Fibroblast of lung (primary cell): ENCODE results near the gene NCAPH2. TPM values are rescaled to one million over a fixed set of nuclear protein-coding genes. Genes with fewer than 3 reads are reported as not detected.

Experiments used
- DNase-seq, 2 donors: peaks; one replicate each; pipeline versions ENCODE4 v3.0.0 to v3.0.0-alpha.2; 2010; ENCODE audit warnings: low read depth in 2 of 2
- H2AFZ ChIP-seq: 2 replicates; pipeline ENCODE4 v1.5.1; 2012; ENCODE audit warnings: low read length, control low read depth, inconsistent platforms
- H3K27ac ChIP-seq: 2 replicates; pipeline ENCODE4 v1.5.1; 2011; ENCODE audit warnings: low read length, control low read depth; ENCODE audit not compliant: insufficient read depth
- H3K27me3 ChIP-seq: 2 replicates; pipeline ENCODE4 v1.5.1; 2011; ENCODE audit warnings: mild to moderate bottlenecking, low read length; ENCODE audit not compliant: control insufficient read depth, insufficient read depth
- H3K36me3 ChIP-seq: 2 replicates; pipeline ENCODE4 v1.5.1; 2011; ENCODE audit warnings: low read length; ENCODE audit not compliant: control insufficient read depth, insufficient read depth
- H3K4me1 ChIP-seq: 2 replicates; pipeline ENCODE4 v1.5.1; 2011; ENCODE audit warnings: low read length; ENCODE audit not compliant: control insufficient read depth, insufficient read depth; ENCODE audit errors: extremely low read depth
- H3K4me2 ChIP-seq: 2 replicates; pipeline ENCODE4 v1.5.1; 2011; ENCODE audit warnings: low read length, control low read depth; ENCODE audit not compliant: insufficient read depth; ENCODE audit errors: extremely low read depth
- H3K4me3 ChIP-seq, 4 experiments: fragments of 200-600 bp in 1 of 4; sonication (generic) in 1 of 4; replicated peaks in 1 of 4; 2 replicates each; pipeline ENCODE4 v1.5.1; 2011 to 2016; ENCODE audit warnings: low read length in 4 of 4, low read depth in 3 of 4, mild to moderate bottlenecking in 3 of 4, control low read depth in 2 of 4, inconsistent platforms in 1 of 4, mixed read lengths in 1 of 4; ENCODE audit not compliant: insufficient read depth in 1 of 4; ENCODE audit errors: control extremely low read depth in 1 of 4
- H3K79me2 ChIP-seq: 2 replicates; pipeline ENCODE4 v1.5.1; 2012; ENCODE audit warnings: mild to moderate bottlenecking, low read length, inconsistent platforms; ENCODE audit not compliant: control insufficient read depth, insufficient read depth
- H3K9ac ChIP-seq: 2 replicates; pipeline ENCODE4 v1.5.1; 2011; ENCODE audit warnings: mild to moderate bottlenecking, low read length, control low read depth; ENCODE audit not compliant: insufficient read depth
- H3K9me3 ChIP-seq: 2 replicates; pipeline ENCODE4 v1.5.1; 2012; ENCODE audit warnings: low read depth, low read length; ENCODE audit not compliant: control insufficient read depth, insufficient read depth
- H4K20me1 ChIP-seq: 2 replicates; pipeline ENCODE4 v1.5.1; 2011; ENCODE audit warnings: low read length; ENCODE audit not compliant: control insufficient read depth, insufficient read depth; ENCODE audit errors: extremely low read depth
- EZH2 ChIP-seq: IDR thresholded peaks from 2 replicates; pipeline ENCODE4 v1.5.1; 2012; ENCODE audit warnings: low read length, control low read depth, mild to moderate bottlenecking; ENCODE audit errors: missing control alignments
- polyA plus RNA-seq, 2 donors: library from polyadenylated mRNA; depleted of rRNA in 1 of 2; stranded (reverse) in 1 of 2; unstranded in 1 of 2; fragments of >200 nt; gene quantifications; 2 replicates each; pipeline ENCODE4 v1.2.1, GENCODE V29; 2011 to 2012; ENCODE audit warnings: missing spikeins in 1 of 2
- total RNA-seq: library from RNA; depleted of rRNA; stranded (reverse); fragments of >200 nt; gene quantifications from 2 replicates; pipeline ENCODE4 v1.2.1, GENCODE V29; 2014
- TF ChIP-seq, protein P1 (sequence below), 2 donors: IDR thresholded peaks in 1 of 2; conservative IDR thresholded peaks in 1 of 2; 1 replicate in 1 of 2; 2 replicates in 1 of 2; pipeline ENCODE4 v1.5.1; 2011 to 2012; ENCODE audit warnings: low read length in 2 of 2, control low read depth in 1 of 2, inconsistent platforms in 1 of 2, low read depth in 1 of 2, mild to moderate bottlenecking in 1 of 2

The NCAPH2 gene
- total and polyA plus RNA-seq, 2 donors (not counting 1 experiment from before 2014, with no cell fraction given) = 12.0 to 18.3 TPM

DNA sequence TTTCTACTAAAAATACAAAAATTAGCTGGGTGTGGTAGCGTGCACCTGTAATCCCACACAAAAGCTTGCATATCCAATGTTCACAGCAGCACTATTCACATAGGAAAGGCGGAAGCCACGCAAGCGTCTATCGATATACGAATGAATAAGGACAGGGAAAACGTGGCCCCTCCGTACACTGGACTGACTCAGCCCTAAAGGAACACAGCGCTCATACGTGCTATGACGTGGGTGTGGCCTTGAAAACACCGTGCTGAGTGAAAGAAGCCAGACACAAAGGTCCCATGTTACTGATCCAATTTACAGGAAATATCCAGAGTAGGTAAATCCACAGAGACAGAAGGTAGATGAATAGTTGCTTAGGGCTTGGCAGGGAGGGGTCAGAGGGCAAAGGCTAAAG, 7.6 kb upstream of the NCAPH2 start:
- Histone ChIP-seq H2AFZ (no peak overlapping the region), H4K20me1 (no peaks in the 10 kb centered on the region), H3K4me1 (no peaks in the 10 kb centered on the region), H3K4me3 (no peak overlapping the region), H3K27ac (no peak overlapping the region), H3K4me2 (no peak overlapping the region), H3K27me3 (no peaks in the 10 kb centered on the region), H3K79me2 (no peaks in the 10 kb centered on the region), H3K36me3 (peaks cover 14% of the 10 kb centered on the region), H3K9ac (no peak overlapping the region), H3K9me3 (no peaks in the 10 kb centered on the region)
- DNase-seq = no peak
- TF ChIP-seq, protein P1, sequence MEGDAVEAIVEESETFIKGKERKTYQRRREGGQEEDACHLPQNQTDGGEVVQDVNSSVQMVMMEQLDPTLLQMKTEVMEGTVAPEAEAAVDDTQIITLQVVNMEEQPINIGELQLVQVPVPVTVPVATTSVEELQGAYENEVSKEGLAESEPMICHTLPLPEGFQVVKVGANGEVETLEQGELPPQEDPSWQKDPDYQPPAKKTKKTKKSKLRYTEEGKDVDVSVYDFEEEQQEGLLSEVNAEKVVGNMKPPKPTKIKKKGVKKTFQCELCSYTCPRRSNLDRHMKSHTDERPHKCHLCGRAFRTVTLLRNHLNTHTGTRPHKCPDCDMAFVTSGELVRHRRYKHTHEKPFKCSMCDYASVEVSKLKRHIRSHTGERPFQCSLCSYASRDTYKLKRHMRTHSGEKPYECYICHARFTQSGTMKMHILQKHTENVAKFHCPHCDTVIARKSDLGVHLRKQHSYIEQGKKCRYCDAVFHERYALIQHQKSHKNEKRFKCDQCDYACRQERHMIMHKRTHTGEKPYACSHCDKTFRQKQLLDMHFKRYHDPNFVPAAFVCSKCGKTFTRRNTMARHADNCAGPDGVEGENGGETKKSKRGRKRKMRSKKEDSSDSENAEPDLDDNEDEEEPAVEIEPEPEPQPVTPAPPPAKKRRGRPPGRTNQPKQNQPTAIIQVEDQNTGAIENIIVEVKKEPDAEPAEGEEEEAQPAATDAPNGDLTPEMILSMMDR (conservative IDR thresholded peaks at IDR 0.05 in 1 of 2, IDR thresholded peaks at IDR 0.05 in 1 of 2; ENCODE audit: low read depth in 1 of 2, low read length in 2 of 2) = no peak
- no peak for TF ChIP-seq EZH2

DNA sequence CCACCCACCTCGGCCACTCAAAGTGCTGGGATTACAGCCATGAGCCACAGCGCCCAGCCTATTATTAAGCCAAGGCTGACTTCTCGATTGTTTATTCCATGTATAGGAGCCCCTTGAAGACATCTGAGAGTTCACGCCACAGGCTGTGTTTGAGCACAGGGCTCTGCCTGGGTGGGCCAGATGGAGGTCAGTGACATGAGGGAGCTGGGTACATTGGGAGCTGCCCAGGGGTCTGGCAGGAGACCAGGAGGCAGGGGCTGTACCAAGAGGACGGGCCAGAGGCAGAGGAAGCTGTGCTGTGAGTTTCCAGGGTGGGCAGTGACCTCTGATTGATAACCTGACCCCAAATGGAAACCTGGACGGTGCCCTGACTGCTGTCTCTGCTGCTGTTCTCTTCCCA, 5.9 kb upstream of the NCAPH2 start:
- H3K27me3 ChIP-seq = no peaks in the 10 kb centered on the region
- H3K9ac ChIP-seq = no peak overlapping the region
- H3K4me2 ChIP-seq = no peak overlapping the region
- DNase-seq = no peak
- TF ChIP-seq, protein P1 (conservative IDR thresholded peaks at IDR 0.05 in 1 of 2, IDR thresholded peaks at IDR 0.05 in 1 of 2; ENCODE audit: low read depth in 1 of 2, low read length in 2 of 2) = no peak
- TF ChIP-seq EZH2 = no peak
- H3K9me3 ChIP-seq = no peaks in the 10 kb centered on the region
- no peak overlapping the region for H3K4me3 ChIP-seq
- no peak overlapping the region for H2AFZ ChIP-seq
- no peaks in the 10 kb centered on the region for H4K20me1 ChIP-seq
- no peak overlapping the region for H3K27ac ChIP-seq
- H3K36me3 ChIP-seq = peaks cover 19% of the 10 kb centered on the region
- H3K4me1 ChIP-seq = no peaks in the 10 kb centered on the region
- peaks cover 16% of the 10 kb centered on the region for H3K79me2 ChIP-seq

DNA sequence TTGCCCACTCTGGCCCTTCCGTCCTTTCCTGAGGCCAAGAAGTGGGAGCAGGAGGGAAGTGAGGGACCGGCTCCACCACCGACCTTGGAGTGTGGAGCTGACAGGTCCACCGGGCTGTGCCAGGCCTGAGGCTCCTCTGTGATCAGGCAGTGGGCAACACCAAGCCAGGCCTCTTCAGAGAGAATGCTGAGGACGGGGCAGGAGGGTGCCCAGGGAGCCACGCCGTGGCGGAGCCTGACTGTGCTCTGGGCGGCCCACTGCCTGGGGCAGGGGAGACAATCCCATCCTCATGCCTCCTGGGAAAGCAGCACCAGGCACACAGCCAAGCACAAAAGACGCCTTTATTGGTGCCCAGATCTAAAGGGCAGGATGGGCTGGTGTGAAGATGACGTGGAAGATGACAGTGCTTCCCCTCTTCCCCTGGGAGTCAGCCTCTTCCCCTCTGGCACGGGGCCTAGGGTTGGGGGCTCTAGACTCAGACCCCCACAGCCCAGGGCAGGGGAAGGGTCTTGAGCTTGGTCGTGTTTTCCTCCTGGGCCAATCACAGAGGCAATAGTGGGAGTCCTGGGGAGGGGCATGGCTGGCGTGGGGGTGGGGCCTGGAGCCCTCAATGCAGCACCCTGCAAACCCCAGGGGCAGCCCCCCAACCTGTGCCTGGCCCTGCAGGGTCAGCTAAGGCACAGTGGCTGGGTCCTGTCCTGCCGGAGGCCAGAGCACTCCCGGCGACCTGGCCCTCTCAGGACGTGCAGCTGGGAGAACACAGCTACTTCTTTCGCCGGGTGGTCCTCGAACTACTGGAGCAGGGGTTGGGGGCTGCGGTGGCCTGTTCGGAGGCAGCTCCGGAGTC, 5.2 kb upstream of the NCAPH2 start:
- H3K9ac ChIP-seq = no peak overlapping the region
- no peaks in the 10 kb centered on the region for H3K9me3 ChIP-seq
- H3K4me1 ChIP-seq = no peaks in the 10 kb centered on the region
- no peak for DNase-seq
- no peak overlapping the region for H3K4me3 ChIP-seq
- peaks cover 19% of the 10 kb centered on the region for H3K79me2 ChIP-seq
- no peak for TF ChIP-seq EZH2
- TF ChIP-seq, protein P1 (conservative IDR thresholded peaks at IDR 0.05 in 1 of 2, IDR thresholded peaks at IDR 0.05 in 1 of 2; ENCODE audit: low read depth in 1 of 2, low read length in 2 of 2) = no peak
- H3K27ac ChIP-seq = no peak overlapping the region
- no peak overlapping the region for H3K4me2 ChIP-seq
- H3K36me3 ChIP-seq = peaks cover 19% of the 10 kb centered on the region
- H3K27me3 ChIP-seq = no peaks in the 10 kb centered on the region
- H2AFZ ChIP-seq = no peak overlapping the region
- H4K20me1 ChIP-seq = no peaks in the 10 kb centered on the region
